Liver (tissue), 3 donors: ENCODE data around the gene ANKMY1.

Experiments used
- EGR1 ChIP-seq, 2 donors: IDR thresholded peaks; 2 replicates each; pipeline ENCODE4 v1.6.1; 2016 to 2018; ENCODE audit warnings: antibody characterized with exemption in 2 of 2, low read depth in 2 of 2
- FOXA1 ChIP-seq: IDR thresholded peaks from 2 replicates; pipeline ENCODE4 v1.6.1; 2016; ENCODE audit warnings: antibody characterized with exemption
- GABPA ChIP-seq, 2 donors: IDR thresholded peaks in 1 of 2; conservative IDR thresholded peaks in 1 of 2; 2 replicates each; pipeline ENCODE4 v1.6.1; 2016; ENCODE audit warnings: antibody characterized with exemption in 2 of 2, mild to moderate bottlenecking in 1 of 2, moderate library complexity in 1 of 2
- JUND ChIP-seq, 2 donors: IDR thresholded peaks; 2 replicates each; pipeline ENCODE4 v1.6.1; 2016; ENCODE audit warnings: antibody characterized with exemption in 2 of 2
- MAX ChIP-seq: IDR thresholded peaks from 2 replicates; pipeline ENCODE4 v1.6.1; 2016; ENCODE audit warnings: antibody characterized with exemption
- NR2F2 ChIP-seq: IDR thresholded peaks from 2 replicates; pipeline ENCODE4 v1.6.1; 2016; ENCODE audit warnings: antibody characterized with exemption
- RAD21 ChIP-seq, 2 donors: IDR thresholded peaks; 2 replicates each; pipeline ENCODE4 v1.6.1; 2016; ENCODE audit warnings: antibody characterized with exemption in 2 of 2, mild to moderate bottlenecking in 2 of 2
- RXRA ChIP-seq, 2 donors: IDR thresholded peaks; 2 replicates each; pipeline ENCODE4 v1.6.1; 2017 to 2018; ENCODE audit warnings: antibody characterized with exemption in 2 of 2, mild to moderate bottlenecking in 1 of 2
- SP1 ChIP-seq: IDR thresholded peaks from 2 replicates; pipeline ENCODE4 v1.6.1; 2018; ENCODE audit warnings: antibody characterized with exemption, mild to moderate bottlenecking
- TAF1 ChIP-seq: conservative IDR thresholded peaks from 2 replicates; pipeline ENCODE4 v1.6.1; 2016; ENCODE audit warnings: antibody characterized with exemption, mild to moderate bottlenecking
- YY1 ChIP-seq: IDR thresholded peaks from 2 replicates; pipeline ENCODE4 v1.6.1; 2016; ENCODE audit warnings: antibody characterized with exemption, mild to moderate bottlenecking
- TF ChIP-seq, protein P1 (sequence below): fragments of 150-350 bp; IDR thresholded peaks from 2 replicates; pipeline ENCODE4 v1.5.1; 2017; ENCODE audit warnings: improper control_type of control experiment, low read depth, low read length; ENCODE audit not compliant: missing input control
- TF ChIP-seq, protein P2 (sequence below): IDR thresholded peaks from 2 replicates; pipeline ENCODE4 v1.6.1; 2016; ENCODE audit warnings: antibody characterized with exemption, mild to moderate bottlenecking
- donor health status: healthy.
- donor health status: healthy.

GRCh38 chr2:240561325-240561971 lies 3.7 kb upstream of the ANKMY1 start:
- TF ChIP-seq SP1 (no peak), RXRA (IDR thresholded peaks at IDR 0.05) (no peak), JUND (IDR thresholded peaks at IDR 0.05) (no peak), YY1 (no peak), RAD21 (IDR thresholded peaks at IDR 0.05) (no peak), EGR1 (IDR thresholded peaks at IDR 0.05; ENCODE audit: low read depth in 2 of 2) (no peak), FOXA1 (no peak), MAX (no peak), TAF1 (peak; percentile 66), NR2F2 (no peak), GABPA (IDR thresholded peaks at IDR 0.05 in 1 of 2, conservative IDR thresholded peaks at IDR 0.05 in 1 of 2) (no peak)
- TF ChIP-seq, protein P1, sequence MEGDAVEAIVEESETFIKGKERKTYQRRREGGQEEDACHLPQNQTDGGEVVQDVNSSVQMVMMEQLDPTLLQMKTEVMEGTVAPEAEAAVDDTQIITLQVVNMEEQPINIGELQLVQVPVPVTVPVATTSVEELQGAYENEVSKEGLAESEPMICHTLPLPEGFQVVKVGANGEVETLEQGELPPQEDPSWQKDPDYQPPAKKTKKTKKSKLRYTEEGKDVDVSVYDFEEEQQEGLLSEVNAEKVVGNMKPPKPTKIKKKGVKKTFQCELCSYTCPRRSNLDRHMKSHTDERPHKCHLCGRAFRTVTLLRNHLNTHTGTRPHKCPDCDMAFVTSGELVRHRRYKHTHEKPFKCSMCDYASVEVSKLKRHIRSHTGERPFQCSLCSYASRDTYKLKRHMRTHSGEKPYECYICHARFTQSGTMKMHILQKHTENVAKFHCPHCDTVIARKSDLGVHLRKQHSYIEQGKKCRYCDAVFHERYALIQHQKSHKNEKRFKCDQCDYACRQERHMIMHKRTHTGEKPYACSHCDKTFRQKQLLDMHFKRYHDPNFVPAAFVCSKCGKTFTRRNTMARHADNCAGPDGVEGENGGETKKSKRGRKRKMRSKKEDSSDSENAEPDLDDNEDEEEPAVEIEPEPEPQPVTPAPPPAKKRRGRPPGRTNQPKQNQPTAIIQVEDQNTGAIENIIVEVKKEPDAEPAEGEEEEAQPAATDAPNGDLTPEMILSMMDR = no peak
- TF ChIP-seq, protein P2, sequence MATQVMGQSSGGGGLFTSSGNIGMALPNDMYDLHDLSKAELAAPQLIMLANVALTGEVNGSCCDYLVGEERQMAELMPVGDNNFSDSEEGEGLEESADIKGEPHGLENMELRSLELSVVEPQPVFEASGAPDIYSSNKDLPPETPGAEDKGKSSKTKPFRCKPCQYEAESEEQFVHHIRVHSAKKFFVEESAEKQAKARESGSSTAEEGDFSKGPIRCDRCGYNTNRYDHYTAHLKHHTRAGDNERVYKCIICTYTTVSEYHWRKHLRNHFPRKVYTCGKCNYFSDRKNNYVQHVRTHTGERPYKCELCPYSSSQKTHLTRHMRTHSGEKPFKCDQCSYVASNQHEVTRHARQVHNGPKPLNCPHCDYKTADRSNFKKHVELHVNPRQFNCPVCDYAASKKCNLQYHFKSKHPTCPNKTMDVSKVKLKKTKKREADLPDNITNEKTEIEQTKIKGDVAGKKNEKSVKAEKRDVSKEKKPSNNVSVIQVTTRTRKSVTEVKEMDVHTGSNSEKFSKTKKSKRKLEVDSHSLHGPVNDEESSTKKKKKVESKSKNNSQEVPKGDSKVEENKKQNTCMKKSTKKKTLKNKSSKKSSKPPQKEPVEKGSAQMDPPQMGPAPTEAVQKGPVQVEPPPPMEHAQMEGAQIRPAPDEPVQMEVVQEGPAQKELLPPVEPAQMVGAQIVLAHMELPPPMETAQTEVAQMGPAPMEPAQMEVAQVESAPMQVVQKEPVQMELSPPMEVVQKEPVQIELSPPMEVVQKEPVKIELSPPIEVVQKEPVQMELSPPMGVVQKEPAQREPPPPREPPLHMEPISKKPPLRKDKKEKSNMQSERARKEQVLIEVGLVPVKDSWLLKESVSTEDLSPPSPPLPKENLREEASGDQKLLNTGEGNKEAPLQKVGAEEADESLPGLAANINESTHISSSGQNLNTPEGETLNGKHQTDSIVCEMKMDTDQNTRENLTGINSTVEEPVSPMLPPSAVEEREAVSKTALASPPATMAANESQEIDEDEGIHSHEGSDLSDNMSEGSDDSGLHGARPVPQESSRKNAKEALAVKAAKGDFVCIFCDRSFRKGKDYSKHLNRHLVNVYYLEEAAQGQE = peak; percentile 58
